Neural cell (in vitro differentiated cells): ENCODE results near the gene NSL1.

Experiments
- EP300 ChIP-seq: fragments of 450-650 bp; conservative IDR thresholded peaks from 2 replicates; pipeline ENCODE4 v1.6.1; 2014; ENCODE audit warnings: antibody characterized with exemption, mild to moderate bottlenecking, moderate library complexity; ENCODE audit not compliant: poor library complexity, severe bottlenecking
- EZH2 ChIP-seq: fragments of 200-600, 300-800 bp; shearing (Covaris generic), sonication (generic); IDR thresholded peaks from 2 replicates; pipeline ENCODE4 v1.6.1; 2014; ENCODE audit warnings: antibody characterized with exemption, low read length, borderline replicate concordance, mild to moderate bottlenecking; ENCODE audit not compliant: insufficient read depth, poor library complexity, severe bottlenecking
- POLR2AphosphoS5 ChIP-seq: IDR thresholded peaks from 2 replicates; pipeline ENCODE4 v1.6.1; 2012
- SMC3 ChIP-seq: fragments of 450-650 bp; conservative IDR thresholded peaks from 2 replicates; pipeline ENCODE4 v1.6.1; 2014; ENCODE audit warnings: antibody characterized with exemption, mild to moderate bottlenecking, moderate library complexity; ENCODE audit not compliant: poor library complexity
- TAF1 ChIP-seq: IDR thresholded peaks from 2 replicates; pipeline ENCODE4 v1.6.1; 2012; ENCODE audit warnings: low read depth
- TF ChIP-seq, protein P1 (sequence below): fragments of 450-650 bp; IDR thresholded peaks from 2 replicates; pipeline ENCODE4 v1.5.1; 2014; ENCODE audit warnings: antibody characterized with exemption, mild to moderate bottlenecking, moderate library complexity; ENCODE audit not compliant: poor library complexity, severe bottlenecking

DNA sequence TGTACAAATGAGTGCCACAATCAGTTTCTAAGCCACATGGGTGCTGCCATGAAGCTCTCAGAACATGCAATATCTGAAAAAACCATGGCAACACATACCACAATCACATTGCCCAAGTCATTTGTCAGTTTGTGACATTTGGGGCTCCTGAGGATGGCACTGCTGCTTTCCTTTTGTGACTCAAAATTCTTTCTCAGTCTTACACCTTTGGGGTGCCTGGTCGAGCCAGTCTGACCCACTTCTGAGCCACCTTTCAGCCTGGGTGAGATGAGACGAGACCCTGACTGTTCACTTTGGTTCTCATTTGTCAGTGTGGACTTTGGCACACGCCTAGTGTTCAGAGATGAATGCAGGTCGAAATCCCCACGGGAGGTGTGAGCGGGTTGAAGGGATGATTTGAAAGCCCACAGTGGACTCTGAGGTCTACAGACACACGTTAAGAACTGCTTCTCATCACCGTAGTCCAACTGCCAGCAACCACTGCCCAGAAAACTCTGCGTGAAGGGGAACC, 100.0 kb downstream of the NSL1 start:
- TF ChIP-seq TAF1: no peak
- TF ChIP-seq, protein P1, sequence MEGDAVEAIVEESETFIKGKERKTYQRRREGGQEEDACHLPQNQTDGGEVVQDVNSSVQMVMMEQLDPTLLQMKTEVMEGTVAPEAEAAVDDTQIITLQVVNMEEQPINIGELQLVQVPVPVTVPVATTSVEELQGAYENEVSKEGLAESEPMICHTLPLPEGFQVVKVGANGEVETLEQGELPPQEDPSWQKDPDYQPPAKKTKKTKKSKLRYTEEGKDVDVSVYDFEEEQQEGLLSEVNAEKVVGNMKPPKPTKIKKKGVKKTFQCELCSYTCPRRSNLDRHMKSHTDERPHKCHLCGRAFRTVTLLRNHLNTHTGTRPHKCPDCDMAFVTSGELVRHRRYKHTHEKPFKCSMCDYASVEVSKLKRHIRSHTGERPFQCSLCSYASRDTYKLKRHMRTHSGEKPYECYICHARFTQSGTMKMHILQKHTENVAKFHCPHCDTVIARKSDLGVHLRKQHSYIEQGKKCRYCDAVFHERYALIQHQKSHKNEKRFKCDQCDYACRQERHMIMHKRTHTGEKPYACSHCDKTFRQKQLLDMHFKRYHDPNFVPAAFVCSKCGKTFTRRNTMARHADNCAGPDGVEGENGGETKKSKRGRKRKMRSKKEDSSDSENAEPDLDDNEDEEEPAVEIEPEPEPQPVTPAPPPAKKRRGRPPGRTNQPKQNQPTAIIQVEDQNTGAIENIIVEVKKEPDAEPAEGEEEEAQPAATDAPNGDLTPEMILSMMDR: no peak
- no peak for TF ChIP-seq POLR2AphosphoS5
- TF ChIP-seq SMC3: no peak
- TF ChIP-seq EP300: no peak
- TF ChIP-seq EZH2: no peak
